PC-9 (cell line): Measurements from ENCODE around the gene RAMP1.

ENCODE experiments used
- EZH2 ChIP-seq: fragments of 200-600 bp; sonication (generic); IDR thresholded peaks from 2 replicates; pipeline ENCODE4 v1.8.0; 2017; ENCODE audit warnings: antibody characterized with exemption, low read depth
- TF ChIP-seq, protein P1 (sequence below): fragments of 200-600 bp; sonication (generic); conservative IDR thresholded peaks from 2 replicates; pipeline ENCODE4 v1.6.1; 2017; ENCODE audit warnings: mixed run types, antibody characterized with exemption, mild to moderate bottlenecking, moderate library complexity

DNA sequence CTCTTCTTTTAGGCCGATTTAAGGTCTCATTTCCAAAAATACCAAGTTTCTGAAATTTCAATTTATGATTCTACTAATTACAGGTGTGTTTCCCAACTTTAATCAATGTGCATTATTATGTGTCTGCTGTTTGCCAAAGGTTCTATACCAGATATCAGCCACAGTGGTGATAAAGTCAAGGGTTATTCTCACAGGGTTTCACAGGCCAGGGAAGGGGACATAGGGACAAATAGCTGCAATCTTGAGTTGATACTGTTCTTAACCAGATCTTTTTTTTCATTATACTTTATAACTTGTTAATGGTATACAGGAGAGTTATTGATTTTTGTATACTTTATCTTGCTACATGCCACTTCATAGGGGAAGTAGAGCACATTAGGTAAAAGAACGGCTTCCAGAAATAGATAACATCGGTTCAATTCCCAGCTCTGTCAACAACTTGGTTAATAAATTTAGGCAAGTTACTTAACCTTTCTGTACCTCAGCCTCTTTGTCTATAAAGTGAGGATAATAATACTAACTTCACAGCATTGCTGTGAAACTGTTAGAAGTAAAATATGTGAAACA lies 31.9 kb upstream of the RAMP1 start:
- TF ChIP-seq, protein P1, sequence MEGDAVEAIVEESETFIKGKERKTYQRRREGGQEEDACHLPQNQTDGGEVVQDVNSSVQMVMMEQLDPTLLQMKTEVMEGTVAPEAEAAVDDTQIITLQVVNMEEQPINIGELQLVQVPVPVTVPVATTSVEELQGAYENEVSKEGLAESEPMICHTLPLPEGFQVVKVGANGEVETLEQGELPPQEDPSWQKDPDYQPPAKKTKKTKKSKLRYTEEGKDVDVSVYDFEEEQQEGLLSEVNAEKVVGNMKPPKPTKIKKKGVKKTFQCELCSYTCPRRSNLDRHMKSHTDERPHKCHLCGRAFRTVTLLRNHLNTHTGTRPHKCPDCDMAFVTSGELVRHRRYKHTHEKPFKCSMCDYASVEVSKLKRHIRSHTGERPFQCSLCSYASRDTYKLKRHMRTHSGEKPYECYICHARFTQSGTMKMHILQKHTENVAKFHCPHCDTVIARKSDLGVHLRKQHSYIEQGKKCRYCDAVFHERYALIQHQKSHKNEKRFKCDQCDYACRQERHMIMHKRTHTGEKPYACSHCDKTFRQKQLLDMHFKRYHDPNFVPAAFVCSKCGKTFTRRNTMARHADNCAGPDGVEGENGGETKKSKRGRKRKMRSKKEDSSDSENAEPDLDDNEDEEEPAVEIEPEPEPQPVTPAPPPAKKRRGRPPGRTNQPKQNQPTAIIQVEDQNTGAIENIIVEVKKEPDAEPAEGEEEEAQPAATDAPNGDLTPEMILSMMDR: no peak
- no peak for TF ChIP-seq EZH2
